ENCODE results near the gene B4GALT7. TPM values are rescaled to one million over a fixed set of nuclear protein-coding genes. Genes with fewer than 3 reads are reported as not detected.
"Not testable (repeated sequence)": the region's sequence is repeated elsewhere in the genome, so short reads cannot be mapped to it uniquely, and the experiment has no call there.

Gene B4GALT7
- total RNA-seq, 2 donors from 2014 or later = 26.6 to 42.8 TPM

DNA sequence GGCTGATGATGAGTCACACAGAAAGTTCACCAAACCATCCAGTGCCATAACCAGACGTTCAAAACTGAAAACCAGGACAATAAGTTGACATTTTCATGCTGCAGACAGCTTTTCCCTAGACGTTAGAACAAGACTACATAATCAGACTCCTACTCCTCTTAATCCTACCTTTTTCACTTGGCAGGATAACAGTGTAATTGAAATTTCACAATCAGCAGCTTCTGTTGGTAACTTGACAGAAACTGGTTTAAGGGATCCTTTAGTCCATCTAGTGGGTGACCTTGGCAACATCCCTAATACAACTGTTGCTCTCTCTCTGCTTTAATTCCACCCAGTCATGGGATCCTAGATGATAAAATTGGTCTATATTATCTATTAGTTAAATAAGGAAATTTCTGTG is 57.9 kb downstream of the B4GALT7 start:
- H3K27ac Mint-ChIP-seq; ATAC-seq; H3K4me1 Mint-ChIP-seq (ENCODE audit: low read depth in 2 of 2); H3K27me3 Mint-ChIP-seq; DNase-seq (ENCODE audit: low spot score); H3K4me3 Mint-ChIP-seq; H3K9me3 Mint-ChIP-seq; H3K36me3 Mint-ChIP-seq: not testable (repeated sequence)

DNA sequence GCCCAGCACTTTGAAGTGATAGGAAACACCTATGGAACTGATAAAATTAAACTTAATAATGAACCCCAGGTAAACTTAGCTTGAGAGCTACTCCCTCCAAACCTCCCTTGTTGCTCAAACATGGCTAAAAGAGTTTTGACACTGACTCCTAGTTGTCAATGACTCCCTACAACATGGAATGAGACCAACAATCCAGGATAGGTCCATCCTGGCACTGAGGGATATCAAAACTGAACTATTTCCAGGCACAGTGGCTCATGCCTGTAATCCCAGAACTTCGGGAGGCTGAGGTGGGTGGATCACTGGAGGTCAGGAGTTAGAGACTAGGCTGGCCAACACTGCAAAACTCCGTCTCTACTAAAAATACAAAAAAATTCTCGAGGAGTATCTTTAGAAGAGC is 58.6 kb downstream of the B4GALT7 start:
- not testable (repeated sequence) for H3K27ac Mint-ChIP-seq; H3K36me3 Mint-ChIP-seq; H3K9me3 Mint-ChIP-seq; H3K27me3 Mint-ChIP-seq; DNase-seq (ENCODE audit: low spot score); H3K4me1 Mint-ChIP-seq (ENCODE audit: low read depth in 2 of 2); H3K4me3 Mint-ChIP-seq; ATAC-seq

Other genes starting within 250 kb of the B4GALT7 start
- gene LMAN2, start 248.5 kb upstream of the B4GALT7 start, total RNA-seq = 100 to 1,000 TPM; 136 to 150 TPM
- gene RGS14, start 242.2 kb upstream of the B4GALT7 start, total RNA-seq = 10 to 100 TPM; 26.5 to 45.4 TPM
- gene SLC34A1, start 215.7 kb upstream of the B4GALT7 start, total RNA-seq = not detected
- gene PFN3, start 199.5 kb upstream of the B4GALT7 start, total RNA-seq = not detected
- under 1 TPM in 1 of 2 donors, not detected in 1; 0.45 TPM for gene F12, start 190.6 kb upstream of the B4GALT7 start, total RNA-seq
- gene GRK6, start 173.5 kb upstream of the B4GALT7 start, total RNA-seq = 100 to 1,000 TPM in 1 of 2 donors, 10 to 100 TPM in 1; 58.1 to 113 TPM
- 1 to 10 TPM in 1 of 2 donors, under 1 TPM in 1; 0.83 to 2.6 TPM for gene PRR7, start 153.3 kb upstream of the B4GALT7 start, total RNA-seq
- gene DBN1, start 126.5 kb upstream of the B4GALT7 start, total RNA-seq = 10 to 100 TPM in 1 of 2 donors, 1 to 10 TPM in 1; 7.1 to 13.3 TPM
- 10 to 100 TPM; 15.5 to 39.1 TPM for gene PDLIM7, start 102.5 kb upstream of the B4GALT7 start, total RNA-seq
- 10 to 100 TPM; 10.0 to 18.0 TPM for gene DOK3, start 90.3 kb upstream of the B4GALT7 start, total RNA-seq
- 100 to 1,000 TPM; 162 to 168 TPM for gene DDX41, start 83.2 kb upstream of the B4GALT7 start, total RNA-seq
- 100 to 1,000 TPM in 1 of 2 donors, 10 to 100 TPM in 1; 57.9 to 135 TPM for gene FAM193B, start 45.6 kb upstream of the B4GALT7 start, total RNA-seq
- gene TMED9, start 7.9 kb upstream of the B4GALT7 start, total RNA-seq = 100 to 1,000 TPM; 177 to 236 TPM
- gene FAM153A, start 182.8 kb downstream of the B4GALT7 start, total RNA-seq = 1 to 10 TPM in 1 of 2 donors, not detected in 1; 3.8 TPM